ENCODE measurements around the gene WDR90. TPM values are rescaled to one million over a fixed set of nuclear protein-coding genes. Genes with fewer than 3 reads are reported as not detected.

Gene WDR90
- total RNA-seq, 2 donors from 2014 or later = 3.0 to 5.7 TPM

- H3K36me3 ChIP-seq = peaks cover 5% of the 10 kb centered on the region
- peaks cover 0 to 35% of the 10 kb centered on the region in 2 donors for H3K4me1 ChIP-seq
- H3K9me3 ChIP-seq = no peaks in the 10 kb centered on the region
- no peak for TF ChIP-seq CTCF (IDR thresholded peaks at IDR 0.05)
- H3K27me3 ChIP-seq = no peaks in the 10 kb centered on the region
- DNase-seq (ENCODE audit: low spot score) = no peak
- no peak overlapping the region for H3K27ac ChIP-seq
- no peak overlapping the region for H3K4me3 ChIP-seq
Observed at GRCh38 chr16:628321-629061, 20.7 kb upstream of the WDR90 start.

GRCh38 chr16:629185-629832 lies 19.9 kb upstream of the WDR90 start:
- Histone ChIP-seq H3K4me3 (no peak overlapping the region), H3K4me1 (peaks cover 0 to 35% of the 10 kb centered on the region in 2 donors), H3K27me3 (no peaks in the 10 kb centered on the region), H3K9me3 (no peaks in the 10 kb centered on the region), H3K36me3 (peaks cover 11% of the 10 kb centered on the region), H3K27ac (no peak overlapping the region)
- TF ChIP-seq CTCF (IDR thresholded peaks at IDR 0.05) = no peak
- no peak for DNase-seq (ENCODE audit: low spot score)

- H3K9me3 ChIP-seq = no peaks in the 10 kb centered on the region
- no peak for TF ChIP-seq CTCF (IDR thresholded peaks at IDR 0.05)
- no peaks in the 10 kb centered on the region for H3K27me3 ChIP-seq
- no peak overlapping the region for H3K4me3 ChIP-seq
- no peak for DNase-seq (ENCODE audit: low spot score)
- H3K36me3 ChIP-seq = peaks cover 11% of the 10 kb centered on the region
- H3K27ac ChIP-seq = no peak overlapping the region
- peaks cover 0 to 36% of the 10 kb centered on the region in 2 donors for H3K4me1 ChIP-seq
Observed at GRCh38 chr16:629833-630248, 19.3 kb upstream of the WDR90 start.

GRCh38 chr16:630249-630814 lies 18.8 kb upstream of the WDR90 start:
- H3K4me3 ChIP-seq = no peak overlapping the region
- DNase-seq (ENCODE audit: low spot score) = no peak
- H3K9me3 ChIP-seq = no peaks in the 10 kb centered on the region
- no peaks in the 10 kb centered on the region for H3K27me3 ChIP-seq
- no peak for TF ChIP-seq CTCF (IDR thresholded peaks at IDR 0.05)
- no peak overlapping the region for H3K27ac ChIP-seq
- H3K36me3 ChIP-seq = peaks cover 11% of the 10 kb centered on the region
- peaks cover 0 to 41% of the 10 kb centered on the region in 2 donors for H3K4me1 ChIP-seq

- Histone ChIP-seq H3K4me3 (no peak within 1 kb of the TSS), H3K4me1 (peaks cover 0 to 47% of the 10 kb centered on the region in 2 donors), H3K27me3 (no peaks in the 10 kb centered on the region), H3K36me3 (peaks cover 11% of the 10 kb centered on the region), H3K27ac (no peak within 1 kb of the TSS), H3K9me3 (no peaks in the 10 kb centered on the region)
- no peak for DNase-seq (ENCODE audit: low spot score)
- no peak for TF ChIP-seq CTCF (IDR thresholded peaks at IDR 0.05)
Observed at GRCh38 chr16:630815-631405, 18.3 kb upstream of the WDR90 start, which contains the start of gene WFIKKN1. TSS of gene WFIKKN1 (plus strand) at chr16:630985. CDS start at chr16:631254, 269 bp downstream.

All from right atrium auricular region (tissue), 2 donors.